Natural killer cell (primary cell): Measurements from ENCODE around the gene PLAGL1. TPM values are rescaled to one million over a fixed set of nuclear protein-coding genes. Genes with fewer than 3 reads are reported as not detected.

Experiments
- ATAC-seq, 3 donors: fragments of 150-1000 bp in 2 of 3; fragments of 200-7000 bp in 1 of 3; cut with Tn5 transposase; 1 replicate in 1 of 3; 2 replicates in 2 of 3; pipeline ENCODE4 v1.10.0; 2021; ENCODE audit warnings: mild to moderate bottlenecking in 2 of 3, moderate library complexity in 2 of 3
- DNase-seq, 2 donors: peaks; one replicate each; pipeline versions ENCODE4 v3.0.0 to v3.0.0-alpha.2; 2013 to 2021; ENCODE audit warnings: mixed read lengths in 1 of 2
- H3K27ac ChIP-seq: one replicate; pipeline ENCODE4 v1.5.1; 2013; ENCODE audit warnings: mild to moderate bottlenecking, low read length
- H3K27me3 ChIP-seq: one replicate; pipeline ENCODE4 v1.6.1; 2013; ENCODE audit warnings: low read length; ENCODE audit not compliant: control insufficient read depth, insufficient read depth
- H3K36me3 ChIP-seq: one replicate; pipeline ENCODE4 v1.6.1; 2013; ENCODE audit warnings: low read length; ENCODE audit not compliant: control insufficient read depth, insufficient read depth
- H3K4me1 ChIP-seq: one replicate; pipeline ENCODE4 v1.6.1; 2013; ENCODE audit warnings: low read length; ENCODE audit not compliant: control insufficient read depth, insufficient read depth
- H3K4me3 ChIP-seq: one replicate; pipeline ENCODE4 v1.5.1; 2013; ENCODE audit warnings: low read length
- H3K9me3 ChIP-seq: one replicate; pipeline ENCODE4 v1.6.1; 2013; ENCODE audit warnings: low read length; ENCODE audit not compliant: control insufficient read depth, insufficient read depth
- H3K27ac Mint-ChIP-seq, 2 donors: one replicate each; pipeline ENCODE4 v1.8.0; 2022; ENCODE audit warnings: mild to moderate bottlenecking in 2 of 2, mixed read lengths in 2 of 2, moderate library complexity in 1 of 2
- H3K27me3 Mint-ChIP-seq, 2 donors: one replicate each; pipeline ENCODE4 v1.8.0; 2022; ENCODE audit warnings: low read depth in 2 of 2, mixed read lengths in 2 of 2
- H3K36me3 Mint-ChIP-seq: one replicate; pipeline ENCODE4 v1.8.0; 2022; ENCODE audit warnings: mixed read lengths
- H3K4me1 Mint-ChIP-seq, 2 donors: one replicate each; pipeline ENCODE4 v1.8.0; 2022; ENCODE audit warnings: mixed read lengths in 2 of 2
- H3K4me3 Mint-ChIP-seq: one replicate; pipeline ENCODE4 v1.8.0; 2022; ENCODE audit warnings: mild to moderate bottlenecking, moderate library complexity, mixed read lengths
- H3K9me3 Mint-ChIP-seq, 2 donors: one replicate each; pipeline ENCODE4 v1.8.0; 2022; ENCODE audit warnings: mixed read lengths in 2 of 2
- CTCF ChIP-seq: fragments of 200-600 bp; IDR thresholded peaks from one replicate; pipeline ENCODE4 v1.8.0; 2022; ENCODE audit warnings: antibody characterized with exemption
- WGBS: methylation state at CpG from one replicate; pipeline ENCODE4 v1.1.7; 2013; ENCODE audit warnings: missing lambda C conversion rate; ENCODE audit not compliant: insufficient coverage; 5-methylcytosine and 5-hydroxymethylcytosine counted together
- intact Hi-C: fragments of 100-400 bp; cut with micrococcal nuclease; formaldehyde crosslinking; loops from one replicate; pipeline ENCODE4 v1.14.2; 2022
- total RNA-seq, 4 donors: library from RNA; stranded (reverse); fragments of 120-200 nt in 1 of 4; gene quantifications; one replicate each; pipeline versions ENCODE4 v1.2.3 to v1.2.4, GENCODE V29; 2013 to 2022

The PLAGL1 gene, protein sequence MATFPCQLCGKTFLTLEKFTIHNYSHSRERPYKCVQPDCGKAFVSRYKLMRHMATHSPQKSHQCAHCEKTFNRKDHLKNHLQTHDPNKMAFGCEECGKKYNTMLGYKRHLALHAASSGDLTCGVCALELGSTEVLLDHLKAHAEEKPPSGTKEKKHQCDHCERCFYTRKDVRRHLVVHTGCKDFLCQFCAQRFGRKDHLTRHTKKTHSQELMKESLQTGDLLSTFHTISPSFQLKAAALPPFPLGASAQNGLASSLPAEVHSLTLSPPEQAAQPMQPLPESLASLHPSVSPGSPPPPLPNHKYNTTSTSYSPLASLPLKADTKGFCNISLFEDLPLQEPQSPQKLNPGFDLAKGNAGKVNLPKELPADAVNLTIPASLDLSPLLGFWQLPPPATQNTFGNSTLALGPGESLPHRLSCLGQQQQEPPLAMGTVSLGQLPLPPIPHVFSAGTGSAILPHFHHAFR
- 10 to 100 TPM in 1 of 3 donors, 1 to 10 TPM in 2; 4.9 to 12.2 (median 6.8) TPM for total RNA-seq
- total RNA-seq (2013) = 11.7 TPM

DNA sequence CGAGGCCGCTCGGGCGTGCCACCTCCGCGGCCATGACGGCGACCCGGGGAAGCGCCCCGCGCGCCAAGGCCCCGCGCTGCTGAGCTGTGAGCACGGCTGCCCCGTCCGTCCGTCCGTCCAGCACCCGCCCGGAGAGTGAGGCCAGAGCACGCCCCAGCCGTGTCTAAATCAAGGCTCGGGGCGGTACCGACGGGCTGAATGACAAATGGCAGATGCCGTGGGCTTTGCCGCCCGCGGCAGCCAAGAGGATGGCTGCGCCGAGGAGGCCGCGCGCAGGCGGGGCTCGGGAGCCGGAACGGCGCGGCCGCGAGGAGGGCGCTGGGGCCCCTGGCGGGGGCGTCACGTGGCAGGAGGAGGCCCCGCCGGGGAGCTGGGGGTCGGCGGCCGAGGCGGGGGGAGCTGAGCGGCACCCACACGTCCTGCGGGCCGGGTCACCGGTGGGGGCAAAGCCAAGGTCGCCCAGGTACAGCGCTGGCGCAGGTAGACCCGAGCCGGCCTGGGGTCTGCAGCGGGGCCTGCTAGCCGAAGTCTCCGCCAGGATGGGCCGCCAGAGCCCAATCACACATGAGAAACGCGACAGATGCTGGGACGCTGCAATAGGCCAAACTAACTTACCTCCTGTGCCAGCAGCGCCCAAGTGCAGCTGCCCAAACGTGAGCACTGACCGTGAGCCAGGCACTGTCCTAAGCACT is at the start of gene PLAGL1:
Gene PLAGL1, minus strand, starts transcription at position 140 of the 692 bp plus-strand sequence. CDS start 60,123 bp downstream, outside the sequence.
- no peak for TF ChIP-seq CTCF
- intact Hi-C loops = no loop called here
- H3K36me3 ChIP-seq = no peaks in the 10 kb centered on the region
- ATAC-seq (peak; percentile 63 to 70 (median 68)), DNase-seq (peak in 1 of 2 donors; percentile 28)
- H3K27me3 Mint-ChIP-seq = peaks cover 16 to 17% of the 10 kb centered on the region in 2 donors
- H3K4me3 ChIP-seq = no peak within 1 kb of the TSS
- H3K4me1 ChIP-seq = peaks cover 2% of the 10 kb centered on the region
- no peaks in the 10 kb centered on the region for H3K9me3 Mint-ChIP-seq
- H3K27me3 ChIP-seq = no peaks in the 10 kb centered on the region
- H3K4me3 Mint-ChIP-seq = peak within 1 kb of the TSS; percentile 80
- WGBS = 35% methylated on average over 75 of the region's 75 CpGs
- H3K9me3 ChIP-seq = no peaks in the 10 kb centered on the region
- no peaks in the 10 kb centered on the region for H3K36me3 Mint-ChIP-seq
- no peak within 1 kb of the TSS for H3K27ac ChIP-seq
- no peak within 1 kb of the TSS for H3K27ac Mint-ChIP-seq
- H3K4me1 Mint-ChIP-seq = peaks cover under 1 to 4% of the 10 kb centered on the region in 2 donors

- peaks cover 29 to 31% of the 10 kb centered on the region in 2 donors for H3K4me1 Mint-ChIP-seq
- Histone ChIP-seq H3K36me3 (no peaks in the 10 kb centered on the region), H3K27ac (peak overlapping the region; percentile 77), H3K4me3 (peak overlapping the region; percentile 39), H3K4me1 (peaks cover 12% of the 10 kb centered on the region), H3K27me3 (no peaks in the 10 kb centered on the region), H3K9me3 (no peaks in the 10 kb centered on the region)
- no peaks in the 10 kb centered on the region for H3K36me3 Mint-ChIP-seq
- no peak for TF ChIP-seq CTCF
- DNase-seq = peak in 1 of 2 donors; percentile 78
- WGBS = 1% methylated on average over 6 of the region's 6 CpGs
- peak overlapping the region; percentile 84 to 98 for H3K27ac Mint-ChIP-seq
- H3K27me3 Mint-ChIP-seq = no peaks in the 10 kb centered on the region
- no peaks in the 10 kb centered on the region for H3K9me3 Mint-ChIP-seq
- H3K4me3 Mint-ChIP-seq = peak overlapping the region; percentile 87
- intact Hi-C loops = loop anchor here (1.0 to 2.0 kb wide), 2 partner anchors 8 to 39 kb away; partner anchors contain the start of gene SF3B5
- peak; percentile 92 to 98 (median 93) for ATAC-seq
These were observed 47.3 kb upstream of the PLAGL1 start for GRCh38 chr6:144055121-144055931.

DNA sequence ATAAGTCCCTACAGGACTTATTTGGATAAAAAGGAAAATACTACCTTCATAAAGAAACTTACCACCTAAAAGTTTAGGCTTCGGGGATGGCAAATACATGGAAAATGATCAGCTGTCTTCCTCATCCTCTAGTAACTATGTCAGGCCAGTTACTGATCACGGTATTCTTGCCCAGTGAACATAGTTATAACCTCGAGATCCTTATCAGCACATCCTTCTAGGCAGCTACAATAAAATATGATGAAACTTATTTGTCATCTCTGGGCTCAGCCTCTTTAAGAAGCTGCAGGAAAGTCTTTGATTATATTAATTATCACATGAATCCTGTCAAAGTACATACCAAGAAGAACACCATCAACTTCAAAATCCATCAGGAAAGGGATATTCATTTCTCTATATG is 45.5 kb upstream of the PLAGL1 start:
- ATAC-seq (no peak), DNase-seq (peak in 1 of 2 donors; percentile 13)
- no peaks in the 10 kb centered on the region for H3K36me3 ChIP-seq
- Mint-ChIP-seq H3K9me3 (no peaks in the 10 kb centered on the region), H3K4me1 (peaks cover 29 to 31% of the 10 kb centered on the region in 2 donors), H3K4me3 (peak overlapping the region; percentile 87), H3K27me3 (no peaks in the 10 kb centered on the region), H3K36me3 (no peaks in the 10 kb centered on the region), H3K27ac (peak overlapping the region in 1 of 2 donors; percentile 84)
- no peak overlapping the region for H3K27ac ChIP-seq
- no peaks in the 10 kb centered on the region for H3K27me3 ChIP-seq
- WGBS = 38% methylated on average over 3 of the region's 3 CpGs
- TF ChIP-seq CTCF = no peak
- peaks cover 12% of the 10 kb centered on the region for H3K4me1 ChIP-seq
- intact Hi-C loops = no loop called here
- no peak overlapping the region for H3K4me3 ChIP-seq
- H3K9me3 ChIP-seq = no peaks in the 10 kb centered on the region
